OCI-LY3 (cell line): Measurements from ENCODE around the gene EPB41L4A.

Experiments used
- H2AFZ ChIP-seq: fragments of 200-600, 300-600 bp; shearing (Covaris generic); 2 replicates; pipeline ENCODE4 v1.6.0; 2014; ENCODE audit warnings: antibody characterized with exemption, low read depth, low read length
- H3K27ac ChIP-seq: fragments of 200-600, 300-600 bp; sonication (generic); 2 replicates; pipeline ENCODE4 v1.5.1; 2014; ENCODE audit warnings: mild to moderate bottlenecking, low read length, moderate library complexity, mixed read lengths
- H3K27me3 ChIP-seq: fragments of 200-600, 300-600 bp; sonication (generic); 2 replicates; pipeline ENCODE4 v1.6.1; 2014; ENCODE audit warnings: low read depth, low read length, mixed read lengths
- H3K36me3 ChIP-seq: fragments of 200-600, 300-600 bp; sonication (generic); replicated peaks from 2 replicates; pipeline ENCODE3; 2014; ENCODE audit warnings: low read depth, low read length, mixed read lengths
- H3K4me1 ChIP-seq: fragments of 300-600, 200-600 bp; sonication (generic); 2 replicates; pipeline ENCODE4 v1.6.1; 2014; ENCODE audit warnings: low read length, mixed read lengths
- H3K4me2 ChIP-seq: fragments of 200-600, 300-600 bp; sonication (generic); 2 replicates; pipeline ENCODE4 v1.6.1; 2014; ENCODE audit warnings: low read length, mixed read lengths
- H3K4me3 ChIP-seq: fragments of 300-600, 200-600 bp; sonication (generic); 2 replicates; pipeline ENCODE4 v1.5.1; 2014; ENCODE audit warnings: antibody characterized with exemption, mild to moderate bottlenecking, low read length, moderate library complexity
- H3K79me2 ChIP-seq: fragments of 300-600, 200-600 bp; shearing (Covaris generic); 2 replicates; pipeline ENCODE4 v1.6.1; 2014; ENCODE audit warnings: mild to moderate bottlenecking, low read length, mixed read lengths
- H3K9ac ChIP-seq: fragments of 300-600, 200-600 bp; shearing (Covaris generic); 2 replicates; pipeline ENCODE4 v1.6.0; 2014; ENCODE audit warnings: mild to moderate bottlenecking, low read length, moderate library complexity
- H3K9me3 ChIP-seq: fragments of 200-600, 300-600 bp; shearing (Covaris generic); 2 replicates; pipeline ENCODE4 v1.6.1; 2014; ENCODE audit warnings: low read length, mixed read lengths; ENCODE audit not compliant: insufficient read depth
- H4K20me1 ChIP-seq: fragments of 200-600, 300-600 bp; sonication (generic); 2 replicates; pipeline ENCODE4 v1.6.1; 2016; ENCODE audit warnings: low read length, mixed read lengths; ENCODE audit not compliant: insufficient read depth
- CTCF ChIP-seq: fragments of 200-600, 300-600 bp; sonication (generic); IDR thresholded peaks from 2 replicates; pipeline ENCODE4 v1.5.1; 2014; ENCODE audit warnings: antibody characterized with exemption, low read length, low read depth
- EZH2phosphoT487 ChIP-seq: fragments of 200-600 bp; shearing (Covaris generic); IDR thresholded peaks from 2 replicates; pipeline ENCODE4 v1.6.1; 2018; ENCODE audit warnings: antibody characterized with exemption, mixed run types, low read depth

Gene EPB41L4A

GRCh38 chr5:112320408-112320807 lies 98.7 kb downstream of the EPB41L4A start:
- H3K4me3 ChIP-seq: no peak overlapping the region
- H2AFZ ChIP-seq: no peak overlapping the region
- H3K36me3 ChIP-seq: no peaks in the 10 kb centered on the region
- H3K27me3 ChIP-seq: no peaks in the 10 kb centered on the region
- H3K9ac ChIP-seq: no peak overlapping the region
- no peaks in the 10 kb centered on the region for H3K79me2 ChIP-seq
- no peaks in the 10 kb centered on the region for H3K9me3 ChIP-seq
- no peaks in the 10 kb centered on the region; the same call in 1 of the 2 replicates for H3K4me1 ChIP-seq
- H4K20me1 ChIP-seq: no peaks in the 10 kb centered on the region
- H3K27ac ChIP-seq: no peak overlapping the region
- TF ChIP-seq CTCF (no peak), EZH2phosphoT487 (no peak)
- no peak overlapping the region for H3K4me2 ChIP-seq

- Histone ChIP-seq H2AFZ (no peak overlapping the region), H3K4me2 (no peak overlapping the region), H3K27me3 (no peaks in the 10 kb centered on the region), H4K20me1 (no peaks in the 10 kb centered on the region), H3K9me3 (no peaks in the 10 kb centered on the region), H3K4me1 (no peaks in the 10 kb centered on the region; the same call in 1 of the 2 replicates), H3K4me3 (no peak overlapping the region), H3K9ac (no peak overlapping the region), H3K36me3 (no peaks in the 10 kb centered on the region), H3K27ac (no peak overlapping the region), H3K79me2 (no peaks in the 10 kb centered on the region)
- TF ChIP-seq EZH2phosphoT487: no peak
- no peak for TF ChIP-seq CTCF
Observed at GRCh38 chr5:112318346-112318745, 100.7 kb downstream of the EPB41L4A start.

GRCh38 chr5:112317866-112318265 lies 101.2 kb downstream of the EPB41L4A start:
- Histone ChIP-seq H3K9ac (no peak overlapping the region), H3K27me3 (no peaks in the 10 kb centered on the region), H3K36me3 (no peaks in the 10 kb centered on the region), H3K4me2 (no peak overlapping the region), H3K4me1 (no peaks in the 10 kb centered on the region; the same call in 1 of the 2 replicates), H4K20me1 (no peaks in the 10 kb centered on the region), H3K9me3 (no peaks in the 10 kb centered on the region), H3K79me2 (no peaks in the 10 kb centered on the region), H3K27ac (no peak overlapping the region), H3K4me3 (no peak overlapping the region), H2AFZ (no peak overlapping the region)
- no peak for TF ChIP-seq CTCF
- TF ChIP-seq EZH2phosphoT487: no peak

- TF ChIP-seq CTCF (no peak), EZH2phosphoT487 (no peak)
- Histone ChIP-seq H3K4me3 (no peak overlapping the region), H4K20me1 (no peaks in the 10 kb centered on the region), H3K4me2 (no peak overlapping the region), H3K36me3 (no peaks in the 10 kb centered on the region), H3K79me2 (no peaks in the 10 kb centered on the region), H2AFZ (no peak overlapping the region), H3K9me3 (no peaks in the 10 kb centered on the region), H3K27ac (no peak overlapping the region), H3K4me1 (no peaks in the 10 kb centered on the region; the same call in 1 of the 2 replicates), H3K27me3 (no peaks in the 10 kb centered on the region), H3K9ac (no peak overlapping the region)
Observed at GRCh38 chr5:112316731-112317130, 102.3 kb downstream of the EPB41L4A start.
